ENCODE data around the gene YTHDC2.
A peak's percentile ranks its signal among the peaks of the same experiment; 100 is the strongest.
"Not testable (repeated sequence)": the region's sequence is repeated elsewhere in the genome, so short reads cannot be mapped to it uniquely, and the experiment has no call there.

Gene YTHDC2

DNA sequence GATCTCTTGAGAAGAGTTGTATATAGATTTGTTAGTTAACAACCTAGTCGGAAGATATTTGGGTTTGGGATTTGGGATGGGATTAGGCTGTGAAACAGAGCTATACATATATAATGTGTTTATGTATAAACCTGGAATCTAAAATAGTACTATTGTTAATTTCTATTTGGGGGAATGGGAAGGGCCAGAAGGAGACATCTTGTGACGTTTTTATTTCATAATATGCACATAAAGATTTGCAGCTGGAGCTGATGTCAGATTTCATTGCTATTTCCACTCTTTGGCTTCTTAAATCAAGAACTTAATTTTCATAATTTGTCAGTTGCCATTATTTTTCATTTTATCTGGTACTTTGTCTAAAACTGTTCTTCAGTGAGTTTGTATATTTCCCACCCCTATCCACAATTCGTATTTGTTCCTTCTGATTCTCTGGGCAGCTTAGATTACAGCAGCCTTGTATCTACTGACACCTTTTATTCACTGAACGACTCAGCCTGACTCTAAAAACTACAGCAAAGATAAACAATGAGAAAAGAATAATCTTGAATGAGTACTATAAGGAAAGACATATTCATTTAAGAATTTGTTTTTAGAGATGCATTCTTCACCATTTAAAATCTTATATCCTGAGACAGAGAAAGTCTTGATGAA, 86.9 kb downstream of the YTHDC2 start:
- H3K36me3 ChIP-seq, result peaks cover 4 to 23% (median 10%) of the 10 kb centered on the region in 11 experiments; a peak in 11 of 22 replicates
- no peaks in the 10 kb centered on the region for H4K20me1 ChIP-seq
- TF ChIP-seq Cebpa-rat (IDR thresholded peaks at IDR 0.05), result no peak

DNA sequence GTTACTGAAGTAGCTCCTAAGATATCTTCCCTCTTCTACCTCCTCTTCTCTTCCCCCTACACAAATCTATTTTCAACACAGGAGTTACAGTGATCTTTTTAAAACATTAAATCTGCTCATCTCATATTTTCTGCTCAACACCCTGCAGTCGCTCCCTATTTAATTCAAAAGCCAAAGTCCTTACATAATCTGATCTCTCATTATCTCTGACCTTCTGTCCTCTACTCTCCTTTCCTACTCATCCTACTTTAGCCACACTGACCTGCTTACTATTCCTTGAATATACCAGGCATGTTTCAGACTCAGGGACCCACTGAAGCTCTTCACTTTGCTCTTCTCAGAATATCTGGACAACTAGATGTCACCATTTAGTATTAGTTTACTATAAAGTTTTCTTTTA, 87.9 kb downstream of the YTHDC2 start:
- no peak overlapping the region for H3K4me3 ChIP-seq
- no peak overlapping the region for H3K27ac ChIP-seq
- no peaks in the 10 kb centered on the region for H3K9me3 ChIP-seq (replicated peaks in 1 of 11)
- H3K4me1 ChIP-seq, result peaks cover 0 to 20% (median 0%) of the 10 kb centered on the region in 10 experiments; a peak in 6 of 20 replicates
- no peaks in the 10 kb centered on the region for H4K20me1 ChIP-seq
- H3K4me2 ChIP-seq, result no peak overlapping the region
- no peaks in the 10 kb centered on the region for H3K27me3 ChIP-seq
- no peak for TF ChIP-seq Cebpa-rat (IDR thresholded peaks at IDR 0.05)
- H3K9ac ChIP-seq, result no peak overlapping the region
- peaks cover 0 to 14% (median 6%) of the 10 kb centered on the region in 11 experiments; a peak in 5 of 22 replicates for H3K36me3 ChIP-seq

More for the DNA sequence above, 86.9 kb downstream of the YTHDC2 start:
- Histone ChIP-seq H3K4me1 (peaks cover 0 to 20% (median 0%) of the 10 kb centered on the region in 10 experiments; a peak in 6 of 20 replicates), H3K9ac (no peak overlapping the region), H3K27me3 (no peaks in the 10 kb centered on the region), H3K4me2 (no peak overlapping the region), H3K27ac (no peak overlapping the region), H3K4me3 (no peak overlapping the region), H3K9me3 (replicated peaks in 1 of 11) (no peaks in the 10 kb centered on the region)

DNA sequence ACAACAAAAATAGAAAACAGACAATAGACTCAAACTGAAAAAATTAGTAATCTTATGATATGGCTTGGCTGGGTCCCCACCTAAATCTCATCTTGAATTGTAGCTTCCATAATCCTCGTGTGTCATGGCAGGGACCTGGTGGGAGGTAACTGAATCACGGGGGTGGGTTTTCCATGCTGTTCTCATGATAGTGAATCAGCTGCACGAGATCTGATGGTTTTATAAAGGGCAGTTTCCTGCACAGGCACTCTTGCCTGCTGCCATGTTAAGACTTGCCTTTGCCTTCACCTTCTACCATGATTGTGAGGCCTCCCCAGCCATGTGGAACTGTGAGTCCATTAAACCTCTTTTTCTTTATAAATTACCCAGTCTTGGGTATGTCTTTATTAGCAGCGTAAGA, 89.8 kb downstream of the YTHDC2 start:
- H4K20me1 ChIP-seq; H3K27me3 ChIP-seq; H3K4me2 ChIP-seq; H3K27ac ChIP-seq; H3K9ac ChIP-seq; H3K9me3 ChIP-seq (replicated peaks in 1 of 11); H3K4me3 ChIP-seq; H3K36me3 ChIP-seq: not testable (repeated sequence)
- H3K4me1 ChIP-seq, result peaks cover 3 to 29% (median 13%) of the 10 kb centered on the region in 10 experiments

DNA sequence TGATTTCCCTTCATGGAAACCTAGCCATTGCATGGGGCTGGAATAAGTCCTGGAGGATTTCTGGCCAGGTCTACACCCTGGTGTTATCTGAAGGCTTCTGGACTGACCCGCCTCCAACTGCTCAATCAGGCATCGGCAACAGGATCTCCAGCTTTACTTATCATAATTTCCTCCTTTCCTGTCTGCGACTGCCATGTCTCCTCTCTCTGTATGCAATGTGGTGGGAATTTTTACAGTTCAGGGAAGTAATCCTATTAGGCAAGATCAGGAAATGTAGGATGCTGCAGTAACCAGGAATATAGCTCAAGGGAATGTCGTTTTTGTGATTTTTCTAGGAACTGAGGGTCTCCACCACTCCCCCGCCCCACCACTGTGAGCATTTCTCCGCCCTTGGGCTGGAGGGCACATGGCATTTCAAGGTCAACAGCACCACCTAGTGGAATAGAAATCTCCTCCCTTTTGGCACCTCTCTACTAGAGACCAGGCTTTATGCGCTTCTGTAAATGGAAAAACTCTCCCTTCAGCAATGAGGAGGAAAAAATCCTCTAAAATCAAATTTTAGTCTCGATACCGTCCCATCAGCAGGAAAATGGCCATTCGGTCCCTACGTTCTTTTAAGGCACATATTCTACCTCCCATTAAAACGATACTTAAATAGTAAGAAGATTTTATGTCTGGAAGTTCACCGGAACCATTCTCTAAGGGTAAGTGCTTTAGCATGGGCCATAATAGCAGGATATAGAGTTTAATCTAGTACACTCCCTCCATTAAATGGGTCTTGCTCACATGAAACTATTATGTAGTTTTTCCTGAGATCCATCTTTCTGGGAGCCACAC, 93.0 kb downstream of the YTHDC2 start:
- Histone ChIP-seq H3K4me1 (peaks cover 6 to 20% (median 17%) of the 10 kb centered on the region in 10 experiments), H3K36me3 (no peaks in the 10 kb centered on the region), H3K9ac (no peak overlapping the region), H3K27ac (no peak overlapping the region), H4K20me1 (no peaks in the 10 kb centered on the region), H3K27me3 (no peaks in the 10 kb centered on the region), H3K4me2 (peak overlapping the region in 7 of 11 experiments; percentile 10 to 56 (median 41); a peak in 10 of 22 replicates), H3K4me3 (no peak overlapping the region), H3K9me3 (replicated peaks in 1 of 11) (peaks cover 9 to 15% (median 11%) of the 10 kb centered on the region in 11 experiments; a peak in 20 of 22 replicates)
- TF ChIP-seq Cebpa-rat (IDR thresholded peaks at IDR 0.05), result no peak

DNA sequence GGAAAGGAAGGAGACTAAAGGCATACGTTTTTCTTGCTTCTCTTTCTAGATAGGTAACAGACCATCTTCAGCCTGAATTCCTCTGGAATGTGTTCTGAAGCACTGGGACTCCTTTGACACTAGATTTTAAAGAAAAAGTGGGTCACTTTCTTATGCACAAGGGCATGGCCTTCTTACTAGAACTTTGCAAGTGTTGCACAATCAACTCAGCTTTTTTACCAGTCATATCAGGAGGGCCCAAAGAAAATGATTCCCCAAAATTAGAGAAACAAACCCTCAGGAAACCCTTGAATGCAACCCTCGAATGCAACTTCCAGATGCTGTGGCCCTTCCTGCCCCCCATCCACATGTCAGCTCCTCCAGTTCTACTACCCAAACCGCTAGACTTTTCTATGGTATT, 93.9 kb downstream of the YTHDC2 start:
- Histone ChIP-seq H3K9me3 (replicated peaks in 1 of 11) (peaks cover 9 to 15% (median 11%) of the 10 kb centered on the region in 11 experiments; a peak in 20 of 22 replicates), H3K9ac (no peak overlapping the region), H3K36me3 (no peaks in the 10 kb centered on the region), H3K4me3 (no peak overlapping the region), H4K20me1 (no peaks in the 10 kb centered on the region), H3K27me3 (no peaks in the 10 kb centered on the region), H3K4me1 (peaks cover 6 to 20% (median 17%) of the 10 kb centered on the region in 10 experiments), H3K4me2 (peak overlapping the region in 8 of 11 experiments; percentile 24 to 67 (median 49); a peak in 10 of 22 replicates), H3K27ac (peak overlapping the region in 4 of 11 experiments; percentile 13 to 38 (median 34); a peak in 4 of 22 replicates)
- TF ChIP-seq Cebpa-rat (IDR thresholded peaks at IDR 0.05), result peak in 8 of 11 experiments; percentile 24 to 85 (median 57); a peak in 11 of 22 replicates

- no peaks in the 10 kb centered on the region for H3K27me3 ChIP-seq
- H3K4me3 ChIP-seq, result no peak overlapping the region
- peak overlapping the region; percentile 19 to 67 (median 45); a peak in 21 of 22 replicates for H3K4me2 ChIP-seq
- H3K4me1 ChIP-seq, result peaks cover 6 to 20% (median 17%) of the 10 kb centered on the region in 10 experiments
- H3K9me3 ChIP-seq (replicated peaks in 1 of 11), result peaks cover 9 to 15% (median 11%) of the 10 kb centered on the region in 11 experiments; a peak in 20 of 22 replicates
- no peaks in the 10 kb centered on the region for H3K36me3 ChIP-seq
- no peak overlapping the region for H3K9ac ChIP-seq
- H3K27ac ChIP-seq, result peak overlapping the region in 5 of 11 experiments; percentile 13 to 39 (median 37); a peak in 5 of 22 replicates
- no peaks in the 10 kb centered on the region for H4K20me1 ChIP-seq
- TF ChIP-seq Cebpa-rat (IDR thresholded peaks at IDR 0.05), result no peak
Measured at GRCh38 chr5:113608113-113608596, 94.7 kb downstream of the YTHDC2 start.

GRCh38 chr5:113612060-113612496, 98.6 kb downstream of the YTHDC2 start:
- Histone ChIP-seq H4K20me1 (no peaks in the 10 kb centered on the region), H3K4me1 (peaks cover 6 to 15% (median 15%) of the 10 kb centered on the region in 10 experiments), H3K36me3 (no peaks in the 10 kb centered on the region), H3K9ac (no peak overlapping the region), H3K27ac (no peak overlapping the region), H3K4me3 (no peak overlapping the region), H3K4me2 (no peak overlapping the region), H3K27me3 (no peaks in the 10 kb centered on the region), H3K9me3 (replicated peaks in 1 of 11) (peaks cover 10 to 16% (median 12%) of the 10 kb centered on the region in 11 experiments; a peak in 21 of 22 replicates)
- no peak for TF ChIP-seq Cebpa-rat (IDR thresholded peaks at IDR 0.05)

DNA sequence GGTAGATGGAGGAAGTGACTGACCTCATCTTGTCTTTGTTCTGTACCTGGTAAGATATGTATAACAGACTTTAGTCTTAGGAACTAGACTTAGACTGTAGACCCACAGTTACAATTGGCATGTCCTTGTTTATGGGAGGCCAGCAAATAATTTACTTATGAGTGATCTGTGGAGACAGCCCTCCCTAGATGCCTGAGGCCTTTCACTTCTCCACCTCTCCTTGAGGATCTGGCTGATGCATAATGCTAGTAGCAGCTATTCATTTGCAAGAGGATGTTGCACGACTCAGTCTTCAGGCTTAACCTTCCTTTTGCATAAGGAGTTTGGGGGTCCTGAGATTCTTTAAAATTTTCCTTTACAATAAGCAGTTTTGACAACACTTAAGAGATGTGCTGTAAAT, 100.7 kb downstream of the YTHDC2 start:
- H3K27me3 ChIP-seq, result no peaks in the 10 kb centered on the region
- H3K9ac ChIP-seq, result no peak overlapping the region
- H3K36me3 ChIP-seq, result no peaks in the 10 kb centered on the region
- no peaks in the 10 kb centered on the region for H3K4me1 ChIP-seq
- no peak overlapping the region for H3K4me2 ChIP-seq
- peaks cover 13 to 31% (median 26%) of the 10 kb centered on the region in 11 experiments for H3K9me3 ChIP-seq (replicated peaks in 1 of 11)
- TF ChIP-seq Cebpa-rat (IDR thresholded peaks at IDR 0.05), result no peak
- no peaks in the 10 kb centered on the region for H4K20me1 ChIP-seq
- no peak overlapping the region for H3K4me3 ChIP-seq
- H3K27ac ChIP-seq, result no peak overlapping the region

DNA sequence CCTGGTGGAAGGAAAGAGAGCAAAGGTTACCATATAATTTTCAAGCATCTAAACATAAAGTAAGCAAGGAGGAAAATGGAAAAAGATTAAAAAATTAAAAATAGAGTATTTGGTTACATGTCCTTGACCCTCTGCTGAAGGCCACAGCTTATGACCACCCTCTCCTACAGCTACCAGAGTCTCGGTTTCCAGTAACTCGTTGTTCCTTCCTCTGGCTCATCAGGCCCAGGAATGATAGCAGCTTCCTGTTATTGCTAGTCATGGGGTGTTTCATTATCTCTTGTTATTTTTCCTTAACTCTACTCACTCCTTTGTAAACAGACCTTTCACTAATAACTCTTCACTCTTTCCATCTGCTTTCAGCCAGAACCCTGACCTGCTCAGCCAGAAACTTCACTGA, 102.2 kb downstream of the YTHDC2 start:
- H3K9ac ChIP-seq, result no peak overlapping the region
- no peak for TF ChIP-seq Cebpa-rat (IDR thresholded peaks at IDR 0.05)

More for the DNA sequence above, 102.2 kb downstream of the YTHDC2 start:
- no peaks in the 10 kb centered on the region for H4K20me1 ChIP-seq
- no peak overlapping the region for H3K4me3 ChIP-seq
- H3K4me1 ChIP-seq, result peaks cover 0 to 6% (median 0%) of the 10 kb centered on the region in 10 experiments; a peak in 1 of 20 replicates
- H3K4me2 ChIP-seq, result no peak overlapping the region; a peak in 2 of 22 replicates
- H3K9me3 ChIP-seq (replicated peaks in 1 of 11), result peaks cover 5 to 24% (median 20%) of the 10 kb centered on the region in 11 experiments; a peak in 21 of 22 replicates
- H3K27ac ChIP-seq, result no peak overlapping the region
- H3K36me3 ChIP-seq, result no peaks in the 10 kb centered on the region
- no peaks in the 10 kb centered on the region for H3K27me3 ChIP-seq
